Measurements from ENCODE around the gene PLEKHA7. TPM values are rescaled to one million over a fixed set of nuclear protein-coding genes. Genes with fewer than 3 reads are reported as not detected.

Gene PLEKHA7
- total RNA-seq, 1 experiment from 2014 or later = 13.0 TPM

DNA sequence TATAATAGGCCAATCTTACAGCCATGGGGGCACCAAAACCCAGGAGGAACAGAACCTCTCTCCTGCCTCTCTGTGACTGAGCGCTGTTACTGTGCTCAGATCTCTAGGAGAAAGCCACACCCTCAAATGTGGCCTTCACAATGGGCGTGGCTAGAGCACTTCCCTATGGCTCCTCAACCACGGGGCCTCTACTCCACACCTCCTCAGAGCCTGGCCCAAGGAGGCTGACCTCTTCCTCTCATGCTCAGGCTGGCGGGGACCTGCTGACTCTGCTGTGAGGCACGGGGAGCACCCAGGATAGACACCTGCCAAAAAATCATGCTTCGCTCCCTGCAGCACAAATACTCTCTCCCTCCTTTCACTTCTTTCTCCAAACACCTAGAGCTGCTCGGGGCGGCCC lies 234.8 kb downstream of the PLEKHA7 start (continued):
- TF ChIP-seq, protein P1, sequence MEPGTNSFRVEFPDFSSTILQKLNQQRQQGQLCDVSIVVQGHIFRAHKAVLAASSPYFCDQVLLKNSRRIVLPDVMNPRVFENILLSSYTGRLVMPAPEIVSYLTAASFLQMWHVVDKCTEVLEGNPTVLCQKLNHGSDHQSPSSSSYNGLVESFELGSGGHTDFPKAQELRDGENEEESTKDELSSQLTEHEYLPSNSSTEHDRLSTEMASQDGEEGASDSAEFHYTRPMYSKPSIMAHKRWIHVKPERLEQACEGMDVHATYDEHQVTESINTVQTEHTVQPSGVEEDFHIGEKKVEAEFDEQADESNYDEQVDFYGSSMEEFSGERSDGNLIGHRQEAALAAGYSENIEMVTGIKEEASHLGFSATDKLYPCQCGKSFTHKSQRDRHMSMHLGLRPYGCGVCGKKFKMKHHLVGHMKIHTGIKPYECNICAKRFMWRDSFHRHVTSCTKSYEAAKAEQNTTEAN (CRISPR knock-in tag; IDR thresholded peaks at IDR 0.05) = no peak

DNA sequence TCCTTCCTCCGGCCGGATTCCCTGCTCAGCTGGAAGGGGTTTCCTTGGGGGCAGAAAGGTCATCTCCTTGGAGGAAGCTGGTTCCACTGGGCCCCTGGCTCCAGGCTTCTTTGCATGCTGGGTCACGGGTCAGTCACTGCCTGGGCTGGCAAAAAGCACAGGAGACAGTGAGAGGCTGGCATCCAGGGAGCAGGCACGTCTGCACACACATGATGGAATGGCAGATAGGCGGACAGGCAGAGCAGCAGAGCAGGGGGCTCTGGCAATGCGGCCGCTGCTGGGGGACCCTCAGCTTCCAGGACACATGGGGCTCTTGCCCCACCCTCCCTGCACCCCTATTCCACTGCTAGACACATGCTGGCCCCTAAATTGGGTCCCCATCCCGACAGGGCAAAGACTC lies 235.3 kb downstream of the PLEKHA7 start:
- no peaks in the 10 kb centered on the region for H3K27me3 Mint-ChIP-seq (ENCODE audit: low read depth)
- H3K9me3 Mint-ChIP-seq = no peaks in the 10 kb centered on the region
- ChIA-PET POLR2A (no interaction called here), CTCF (no interaction called here)
- H3K4me1 Mint-ChIP-seq = peaks cover 39% of the 10 kb centered on the region
- no peak for ATAC-seq
- H3K27ac Mint-ChIP-seq = no peak overlapping the region
- TF ChIP-seq ZNF416 (CRISPR knock-in tag; IDR thresholded peaks at IDR 0.05) (no peak), NFATC4 (CRISPR knock-in tag; IDR thresholded peaks at IDR 0.05) (no peak), CREM (CRISPR knock-in tag; IDR thresholded peaks at IDR 0.05) (no peak), GRHL2 (CRISPR knock-in tag; IDR thresholded peaks at IDR 0.05; ENCODE audit: insufficient replicate concordance, severe bottlenecking) (no peak), SP1 (CRISPR knock-in tag; conservative IDR thresholded peaks at IDR 0.05) (no peak), ZNF671 (CRISPR knock-in tag; IDR thresholded peaks at IDR 0.05) (no peak), SMAD4 (CRISPR knock-in tag; IDR thresholded peaks at IDR 0.05) (no peak), ESRRA (CRISPR knock-in tag; IDR thresholded peaks at IDR 0.05; ENCODE audit: borderline replicate concordance) (no peak), RELA (CRISPR knock-in tag; IDR thresholded peaks at IDR 0.05; ENCODE audit: borderline replicate concordance) (no peak), SMAD3 (CRISPR knock-in tag; IDR thresholded peaks at IDR 0.05; ENCODE audit: borderline replicate concordance) (no peak)
- TF ChIP-seq, protein P2, sequence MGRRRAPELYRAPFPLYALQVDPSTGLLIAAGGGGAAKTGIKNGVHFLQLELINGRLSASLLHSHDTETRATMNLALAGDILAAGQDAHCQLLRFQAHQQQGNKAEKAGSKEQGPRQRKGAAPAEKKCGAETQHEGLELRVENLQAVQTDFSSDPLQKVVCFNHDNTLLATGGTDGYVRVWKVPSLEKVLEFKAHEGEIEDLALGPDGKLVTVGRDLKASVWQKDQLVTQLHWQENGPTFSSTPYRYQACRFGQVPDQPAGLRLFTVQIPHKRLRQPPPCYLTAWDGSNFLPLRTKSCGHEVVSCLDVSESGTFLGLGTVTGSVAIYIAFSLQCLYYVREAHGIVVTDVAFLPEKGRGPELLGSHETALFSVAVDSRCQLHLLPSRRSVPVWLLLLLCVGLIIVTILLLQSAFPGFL (CRISPR knock-in tag; IDR thresholded peaks at IDR 0.05; ENCODE audit: borderline replicate concordance) = no peak
- TF ChIP-seq, protein P3, sequence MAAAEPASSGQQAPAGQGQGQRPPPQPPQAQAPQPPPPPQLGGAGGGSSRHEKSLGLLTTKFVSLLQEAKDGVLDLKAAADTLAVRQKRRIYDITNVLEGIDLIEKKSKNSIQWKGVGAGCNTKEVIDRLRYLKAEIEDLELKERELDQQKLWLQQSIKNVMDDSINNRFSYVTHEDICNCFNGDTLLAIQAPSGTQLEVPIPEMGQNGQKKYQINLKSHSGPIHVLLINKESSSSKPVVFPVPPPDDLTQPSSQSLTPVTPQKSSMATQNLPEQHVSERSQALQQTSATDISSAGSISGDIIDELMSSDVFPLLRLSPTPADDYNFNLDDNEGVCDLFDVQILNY (CRISPR knock-in tag; IDR thresholded peaks at IDR 0.05) = no peak
- TF ChIP-seq, protein P4, sequence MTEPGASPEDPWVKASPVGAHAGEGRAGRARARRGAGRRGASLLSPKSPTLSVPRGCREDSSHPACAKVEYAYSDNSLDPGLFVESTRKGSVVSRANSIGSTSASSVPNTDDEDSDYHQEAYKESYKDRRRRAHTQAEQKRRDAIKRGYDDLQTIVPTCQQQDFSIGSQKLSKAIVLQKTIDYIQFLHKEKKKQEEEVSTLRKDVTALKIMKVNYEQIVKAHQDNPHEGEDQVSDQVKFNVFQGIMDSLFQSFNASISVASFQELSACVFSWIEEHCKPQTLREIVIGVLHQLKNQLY (CRISPR knock-in tag; IDR thresholded peaks at IDR 0.05) = no peak
- TF ChIP-seq, protein P5, sequence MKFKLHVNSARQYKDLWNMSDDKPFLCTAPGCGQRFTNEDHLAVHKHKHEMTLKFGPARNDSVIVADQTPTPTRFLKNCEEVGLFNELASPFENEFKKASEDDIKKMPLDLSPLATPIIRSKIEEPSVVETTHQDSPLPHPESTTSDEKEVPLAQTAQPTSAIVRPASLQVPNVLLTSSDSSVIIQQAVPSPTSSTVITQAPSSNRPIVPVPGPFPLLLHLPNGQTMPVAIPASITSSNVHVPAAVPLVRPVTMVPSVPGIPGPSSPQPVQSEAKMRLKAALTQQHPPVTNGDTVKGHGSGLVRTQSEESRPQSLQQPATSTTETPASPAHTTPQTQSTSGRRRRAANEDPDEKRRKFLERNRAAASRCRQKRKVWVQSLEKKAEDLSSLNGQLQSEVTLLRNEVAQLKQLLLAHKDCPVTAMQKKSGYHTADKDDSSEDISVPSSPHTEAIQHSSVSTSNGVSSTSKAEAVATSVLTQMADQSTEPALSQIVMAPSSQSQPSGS (CRISPR knock-in tag; IDR thresholded peaks at IDR 0.05; ENCODE audit: borderline replicate concordance, low read depth) = no peak
- TF ChIP-seq, protein P6, sequence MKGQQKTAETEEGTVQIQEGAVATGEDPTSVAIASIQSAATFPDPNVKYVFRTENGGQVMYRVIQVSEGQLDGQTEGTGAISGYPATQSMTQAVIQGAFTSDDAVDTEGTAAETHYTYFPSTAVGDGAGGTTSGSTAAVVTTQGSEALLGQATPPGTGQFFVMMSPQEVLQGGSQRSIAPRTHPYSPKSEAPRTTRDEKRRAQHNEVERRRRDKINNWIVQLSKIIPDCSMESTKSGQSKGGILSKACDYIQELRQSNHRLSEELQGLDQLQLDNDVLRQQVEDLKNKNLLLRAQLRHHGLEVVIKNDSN (CRISPR knock-in tag; IDR thresholded peaks at IDR 0.05) = no peak
- TF ChIP-seq, protein P7, sequence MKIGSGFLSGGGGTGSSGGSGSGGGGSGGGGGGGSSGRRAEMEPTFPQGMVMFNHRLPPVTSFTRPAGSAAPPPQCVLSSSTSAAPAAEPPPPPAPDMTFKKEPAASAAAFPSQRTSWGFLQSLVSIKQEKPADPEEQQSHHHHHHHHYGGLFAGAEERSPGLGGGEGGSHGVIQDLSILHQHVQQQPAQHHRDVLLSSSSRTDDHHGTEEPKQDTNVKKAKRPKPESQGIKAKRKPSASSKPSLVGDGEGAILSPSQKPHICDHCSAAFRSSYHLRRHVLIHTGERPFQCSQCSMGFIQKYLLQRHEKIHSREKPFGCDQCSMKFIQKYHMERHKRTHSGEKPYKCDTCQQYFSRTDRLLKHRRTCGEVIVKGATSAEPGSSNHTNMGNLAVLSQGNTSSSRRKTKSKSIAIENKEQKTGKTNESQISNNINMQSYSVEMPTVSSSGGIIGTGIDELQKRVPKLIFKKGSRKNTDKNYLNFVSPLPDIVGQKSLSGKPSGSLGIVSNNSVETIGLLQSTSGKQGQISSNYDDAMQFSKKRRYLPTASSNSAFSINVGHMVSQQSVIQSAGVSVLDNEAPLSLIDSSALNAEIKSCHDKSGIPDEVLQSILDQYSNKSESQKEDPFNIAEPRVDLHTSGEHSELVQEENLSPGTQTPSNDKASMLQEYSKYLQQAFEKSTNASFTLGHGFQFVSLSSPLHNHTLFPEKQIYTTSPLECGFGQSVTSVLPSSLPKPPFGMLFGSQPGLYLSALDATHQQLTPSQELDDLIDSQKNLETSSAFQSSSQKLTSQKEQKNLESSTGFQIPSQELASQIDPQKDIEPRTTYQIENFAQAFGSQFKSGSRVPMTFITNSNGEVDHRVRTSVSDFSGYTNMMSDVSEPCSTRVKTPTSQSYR (CRISPR knock-in tag; IDR thresholded peaks at IDR 0.05) = no peak
- no peak overlapping the region for H3K4me3 Mint-ChIP-seq
- no peaks in the 10 kb centered on the region for H3K36me3 Mint-ChIP-seq
- no peak for DNase-seq (ENCODE audit: low spot score)

Measured in WTC11 (cell line).